ENCODE data around the gene GPX7. TPM values are rescaled to one million over a fixed set of nuclear protein-coding genes. Genes with fewer than 3 reads are reported as not detected.

The GPX7 gene
- total RNA-seq, 1 donor from 2014 or later, result 101 TPM

GRCh38 chr1:52629325-52629643 is 27.1 kb downstream of the GPX7 start:
- no peak for DNase-seq

DNA sequence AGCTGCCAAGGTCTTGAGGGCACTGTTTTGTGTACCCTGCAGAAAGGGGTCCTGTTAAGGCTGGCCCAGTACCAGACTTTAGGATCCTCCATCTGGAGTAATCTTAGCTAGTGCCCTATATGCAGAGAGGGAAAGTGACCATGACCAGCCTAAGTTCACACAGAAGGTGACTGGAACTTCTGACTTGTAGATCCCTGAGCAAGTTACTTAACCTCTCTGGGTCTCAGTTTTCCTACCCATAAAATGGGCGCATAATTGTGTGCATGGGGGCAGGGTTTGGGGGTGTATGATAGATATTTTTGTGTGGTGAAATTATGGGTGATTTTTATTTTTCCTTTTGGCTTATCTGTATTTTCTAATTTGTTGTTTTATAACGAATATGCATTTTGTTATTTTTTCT is 27.5 kb downstream of the GPX7 start:
- DNase-seq, result no peak

- no peak for DNase-seq
Observed at GRCh38 chr1:52631759-52632331, 29.7 kb downstream of the GPX7 start.

GRCh38 chr1:52632732-52633290 is 30.6 kb downstream of the GPX7 start, which contains the start of gene SHISAL2A:
SHISAL2A (plus strand) TSS chr1:52633168; CDS start chr1:52633494, 326 bp downstream.
- no peak for DNase-seq

DNA sequence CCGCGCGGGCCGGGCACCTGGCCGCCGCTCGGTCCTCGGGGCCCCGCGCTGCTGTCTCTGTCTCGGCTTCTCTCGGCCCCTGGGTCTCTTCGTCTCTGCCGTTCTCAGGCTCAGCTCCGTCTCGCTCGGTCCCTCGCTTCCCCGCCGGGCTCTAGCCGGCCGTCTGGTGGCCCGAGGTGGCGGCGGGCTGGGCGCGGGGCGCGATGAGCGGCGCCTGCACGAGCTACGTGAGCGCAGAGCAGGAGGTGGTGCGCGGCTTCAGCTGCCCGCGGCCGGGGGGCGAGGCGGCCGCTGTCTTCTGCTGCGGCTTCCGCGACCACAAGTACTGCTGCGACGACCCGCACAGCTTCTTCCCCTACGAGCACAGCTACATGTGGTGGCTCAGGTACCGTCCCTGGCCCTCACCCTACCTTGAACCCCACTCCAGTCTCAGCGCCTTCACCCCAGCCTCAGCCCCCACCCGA is 31.2 kb downstream of the GPX7 start:
- no peak for DNase-seq

DNA sequence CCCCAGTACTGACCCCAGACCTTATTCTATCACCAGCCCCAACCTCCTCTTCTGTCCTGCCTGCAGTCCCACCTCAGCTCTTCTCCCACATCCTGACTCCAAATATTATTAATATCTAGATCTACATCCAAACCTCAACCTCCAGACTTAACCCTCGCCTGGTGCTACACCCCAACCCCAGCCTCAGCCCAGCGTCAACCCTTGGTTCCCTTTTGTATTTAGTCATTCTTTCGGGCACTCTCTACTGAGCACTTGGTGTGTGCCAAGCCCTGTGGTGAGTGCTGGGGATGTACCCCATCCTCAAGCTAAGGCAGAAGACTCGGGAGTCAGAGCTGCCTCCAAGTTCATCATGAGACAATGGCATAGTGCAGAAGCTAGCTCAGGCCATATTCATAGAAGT is 31.9 kb downstream of the GPX7 start:
- no peak for DNase-seq

GRCh38 chr1:52635321-52636089 is 33.3 kb downstream of the GPX7 start:
- DNase-seq, result no peak

GRCh38 chr1:52636721-52637695 is 34.8 kb downstream of the GPX7 start:
- no peak for DNase-seq

DNA sequence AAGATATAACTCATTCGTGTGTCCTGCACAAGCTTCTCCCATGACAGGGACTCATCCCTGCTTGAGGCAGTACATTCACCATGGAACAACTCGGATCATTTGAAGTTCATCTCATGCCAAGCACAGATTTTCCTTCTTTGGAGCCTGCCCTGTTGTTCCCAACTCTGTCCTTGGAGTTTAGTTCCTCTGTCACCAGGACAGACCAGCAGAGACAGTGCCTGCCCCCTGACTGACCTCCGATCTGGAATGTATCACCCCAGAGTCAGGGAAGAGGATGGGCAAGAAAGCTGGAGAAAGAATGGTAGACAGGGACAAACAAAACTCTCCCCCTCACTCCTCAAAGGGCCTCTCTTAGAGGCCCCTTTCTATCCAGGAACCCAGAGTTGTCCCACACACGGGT is 35.8 kb downstream of the GPX7 start:
- DNase-seq, result no peak

DNA sequence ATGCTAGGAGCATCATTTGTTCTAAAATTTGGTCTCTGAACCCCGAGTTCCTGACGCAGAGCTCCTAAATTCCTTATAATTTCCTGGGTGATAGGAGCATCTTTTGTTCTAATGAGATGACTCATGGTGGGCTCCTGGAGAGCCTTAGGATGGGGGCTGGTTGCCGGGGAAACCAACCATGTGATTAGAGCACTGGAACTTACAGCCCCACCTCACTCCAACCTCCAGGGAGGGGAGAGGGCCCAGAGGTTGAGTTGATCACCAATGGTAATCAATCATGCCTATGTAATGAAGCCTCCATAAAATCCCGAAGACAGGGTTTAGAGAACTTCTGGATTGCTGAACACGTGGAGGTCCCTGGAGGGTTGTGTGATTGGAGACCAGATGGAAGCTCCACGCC is 38.5 kb downstream of the GPX7 start:
- no peak for DNase-seq

GRCh38 chr1:52641307-52641706 is 39.1 kb downstream of the GPX7 start:
- DNase-seq, result no peak

- DNase-seq, result no peak
Observed at GRCh38 chr1:52645261-52645660, 43.1 kb downstream of the GPX7 start.

- DNase-seq, result no peak
Observed at GRCh38 chr1:52651904-52652303, 49.7 kb downstream of the GPX7 start.

GRCh38 chr1:52653207-52653849 is 51.2 kb downstream of the GPX7 start:
- no peak for DNase-seq

DNA sequence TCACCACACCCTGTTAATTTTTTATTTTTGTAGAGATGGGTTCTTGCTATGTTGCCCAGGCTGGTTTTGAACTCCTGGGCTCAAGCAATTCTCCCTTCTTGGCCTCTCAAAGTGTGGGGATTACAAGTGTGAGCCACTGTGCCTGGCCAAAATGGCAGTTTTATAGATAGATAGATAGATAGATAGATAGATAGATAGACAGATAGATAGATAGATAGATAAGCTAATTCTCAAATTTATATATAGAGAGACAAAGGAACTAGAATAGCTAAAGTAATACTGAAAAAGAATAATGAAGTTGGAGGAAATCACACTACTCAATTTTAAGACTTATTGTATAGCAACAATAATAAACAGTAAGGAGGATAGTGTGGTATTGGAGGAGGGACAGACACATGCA is 51.9 kb downstream of the GPX7 start:
- DNase-seq, result no peak

GRCh38 chr1:52657702-52658101 is 55.5 kb downstream of the GPX7 start:
- DNase-seq, result no peak

Other genes with a start within 250 kb of the GPX7 start
- gene CC2D1B, start 236.2 kb upstream of the GPX7 start, total RNA-seq, result 11.3 TPM
- gene ORC1, start 197.9 kb upstream of the GPX7 start, total RNA-seq, result 3.3 TPM
- 17.8 TPM for gene PRPF38A, start 197.8 kb upstream of the GPX7 start, total RNA-seq
- 80.4 TPM for gene TUT4, start 49.3 kb upstream of the GPX7 start, total RNA-seq
- gene SHISAL2A, start 30.8 kb downstream of the GPX7 start, total RNA-seq, result 0.49 TPM
- gene COA7, start 96.0 kb downstream of the GPX7 start, total RNA-seq, result 9.1 TPM
- 37.9 TPM for gene ZYG11B, start 124.1 kb downstream of the GPX7 start, total RNA-seq
- 0.30 TPM for gene ZYG11A, start 240.4 kb downstream of the GPX7 start, total RNA-seq